GM19455 (cell line): ENCODE data around the gene DNM1.

Source experiments
- ATAC-seq: cut with Tn5 transposase; IDR thresholded peaks from one replicate; pipeline ENCODE4 v1.9.1; 2021; ENCODE audit not compliant: unreplicated experiment

The DNM1 gene

DNA sequence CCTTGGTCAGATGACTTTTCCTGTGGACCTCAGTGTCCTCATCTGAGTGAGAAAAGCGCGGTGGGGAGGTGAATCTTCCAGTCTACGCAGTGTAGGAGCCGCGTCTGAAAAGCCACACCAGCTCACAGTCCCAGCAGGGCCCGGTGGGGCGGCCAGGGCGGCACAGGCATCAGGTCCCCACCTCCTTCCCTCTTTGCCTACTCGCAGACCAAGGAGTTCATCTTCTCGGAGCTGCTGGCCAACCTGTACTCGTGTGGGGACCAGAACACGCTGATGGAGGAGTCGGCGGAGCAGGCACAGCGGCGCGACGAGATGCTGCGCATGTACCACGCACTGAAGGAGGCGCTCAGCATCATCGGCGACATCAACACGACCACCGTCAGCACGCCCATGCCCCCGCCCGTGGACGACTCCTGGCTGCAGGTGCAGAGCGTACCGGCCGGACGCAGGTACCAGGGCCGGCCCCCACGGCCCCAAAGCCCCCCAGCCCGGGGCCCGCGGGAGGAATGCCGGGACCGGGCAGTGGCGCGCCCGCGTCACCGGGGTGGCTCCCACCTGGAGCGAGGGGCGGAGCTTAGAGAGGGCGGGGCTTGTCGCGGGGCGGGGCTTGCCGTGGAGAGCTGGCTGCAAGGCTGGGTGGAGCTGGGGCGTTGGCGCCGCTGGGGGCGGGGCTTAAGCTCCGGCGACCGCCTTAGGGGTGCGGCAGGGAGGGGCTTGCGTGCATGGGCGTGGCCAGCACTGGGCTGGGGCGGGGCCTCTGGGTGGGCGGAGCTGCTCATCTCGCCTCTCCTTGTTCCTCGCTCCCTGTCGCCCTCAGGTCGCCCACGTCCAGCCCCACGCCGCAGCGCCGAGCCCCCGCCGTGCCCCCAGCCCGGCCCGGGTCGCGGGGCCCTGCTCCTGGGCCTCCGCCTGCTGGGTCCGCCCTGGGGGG is 47.0 kb downstream of the DNM1 start:
- ATAC-seq, result peak; percentile 82

GRCh38 chr9:128250839-128251731 is 47.9 kb downstream of the DNM1 start:
- ATAC-seq, result no peak

- no peak for ATAC-seq
Measured at GRCh38 chr9:128251732-128252100, 48.5 kb downstream of the DNM1 start.

DNA sequence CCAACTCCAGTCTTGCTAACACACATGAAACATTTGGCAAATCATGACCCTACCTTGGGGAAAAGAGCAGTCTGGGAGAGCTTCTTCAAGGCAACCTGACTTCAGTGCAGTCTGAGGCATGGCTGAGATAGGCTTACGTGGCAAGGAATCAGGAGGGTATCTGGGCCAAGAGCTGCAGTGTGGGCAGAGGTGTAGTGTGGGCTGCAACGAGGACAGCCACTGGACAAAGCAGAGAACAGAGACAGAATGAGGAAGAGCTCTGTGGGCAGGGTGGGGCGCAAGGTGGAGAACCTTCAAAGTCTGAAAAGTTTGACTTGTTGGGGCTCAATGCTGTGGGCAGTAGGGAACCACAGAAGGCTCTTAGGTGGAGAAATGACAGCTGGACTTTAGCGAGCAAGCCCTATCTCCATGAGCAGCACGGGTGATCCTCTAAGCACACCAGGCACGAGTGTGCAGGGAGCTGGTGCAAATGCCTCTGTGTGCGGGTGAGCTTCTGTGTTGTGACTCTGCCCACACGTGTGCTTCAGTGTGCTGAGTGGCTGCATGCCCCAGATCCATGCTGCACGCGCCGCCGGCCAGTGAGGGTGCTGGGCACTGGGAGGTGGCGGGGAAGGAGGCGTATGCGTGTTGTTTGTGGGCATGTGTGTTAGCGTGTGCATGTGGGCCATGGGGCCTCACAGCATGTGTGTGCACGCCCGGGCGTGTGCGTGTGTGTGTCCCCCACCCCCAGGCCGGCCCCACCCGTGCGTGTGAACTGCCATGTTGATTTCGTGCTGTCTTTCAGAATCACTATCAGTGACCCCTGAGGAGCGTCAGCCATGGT is 49.3 kb downstream of the DNM1 start:
- no peak for ATAC-seq

DNA sequence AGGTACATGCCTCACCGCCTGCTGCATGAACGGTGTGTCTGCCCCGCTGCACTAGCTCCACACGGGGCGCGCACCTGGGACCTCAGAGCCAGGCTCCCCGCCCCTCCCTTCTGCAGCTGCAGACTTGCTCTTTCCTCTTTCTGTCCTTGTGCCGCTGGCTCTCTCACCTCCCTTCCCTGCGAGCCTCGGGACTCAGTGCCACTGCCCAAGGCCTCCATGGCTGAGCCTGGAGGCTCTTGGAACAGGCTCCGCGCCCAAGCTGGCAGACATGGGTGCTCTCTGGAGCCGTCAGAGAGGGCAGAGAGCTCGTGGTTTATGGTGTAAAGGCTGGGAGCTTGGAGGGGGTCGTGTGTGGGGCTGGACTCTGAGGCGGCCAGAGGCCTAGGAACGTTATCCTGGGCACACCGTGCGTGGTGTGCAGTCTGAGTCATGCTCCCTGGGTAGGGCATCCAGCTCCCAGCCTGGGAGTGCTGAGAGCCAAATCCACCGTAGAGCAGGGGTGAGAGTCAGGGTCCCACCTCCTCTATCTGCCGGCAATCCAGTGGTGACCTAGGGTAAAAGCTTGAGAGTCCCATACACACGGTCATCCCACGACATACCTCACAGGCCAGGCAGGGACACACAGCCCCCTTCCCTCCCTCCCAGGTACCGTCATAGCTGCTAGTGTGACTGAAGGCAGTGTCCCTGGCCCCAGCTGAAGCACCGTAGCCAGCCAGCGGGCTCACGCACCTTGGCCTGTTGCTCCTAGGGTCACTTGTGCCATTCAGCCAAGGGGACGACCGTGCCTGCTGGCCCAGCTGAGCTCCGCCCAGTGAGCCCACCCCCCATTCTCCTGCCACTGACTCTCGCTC is 50.2 kb downstream of the DNM1 start:
- no peak for ATAC-seq

DNA sequence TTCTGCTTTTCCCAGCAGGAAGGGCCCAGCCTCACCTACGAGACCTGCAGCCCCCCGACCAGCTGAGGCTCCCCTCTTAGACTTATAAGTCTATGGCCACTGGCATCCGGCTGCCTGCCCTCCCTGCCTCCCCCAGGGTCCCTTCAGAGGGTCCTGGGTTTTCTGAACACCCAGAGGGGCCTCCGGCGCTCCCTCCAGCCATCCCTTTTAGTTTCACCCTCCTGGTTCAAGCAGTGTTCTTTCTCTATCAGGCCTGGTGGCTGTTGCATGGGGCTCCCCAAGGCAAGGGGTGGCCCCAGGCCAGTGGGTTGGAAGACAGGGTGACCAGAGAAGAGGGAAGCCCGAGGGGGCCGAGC is 50.8 kb downstream of the DNM1 start:
- no peak for ATAC-seq

DNA sequence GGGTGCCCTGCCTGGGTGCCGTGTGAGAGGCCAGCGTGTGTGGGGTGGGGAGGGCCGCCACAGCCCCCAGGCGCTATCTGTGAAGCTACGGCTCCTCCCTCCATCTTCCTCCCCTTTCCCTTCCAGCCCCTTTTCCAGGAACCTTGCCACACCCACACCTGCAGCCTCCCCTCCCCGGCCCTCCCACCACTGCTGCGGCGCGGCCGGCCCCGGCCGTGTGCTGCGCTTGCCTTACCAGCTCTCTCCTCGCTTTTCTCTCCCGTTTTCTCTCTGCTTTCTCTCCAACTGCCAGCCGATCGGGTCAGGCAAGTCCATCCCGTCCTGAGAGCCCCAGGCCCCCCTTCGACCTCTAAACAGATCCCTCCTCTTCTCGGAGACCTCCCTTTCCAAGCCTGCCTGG is 51.2 kb downstream of the DNM1 start:
- no peak for ATAC-seq

DNA sequence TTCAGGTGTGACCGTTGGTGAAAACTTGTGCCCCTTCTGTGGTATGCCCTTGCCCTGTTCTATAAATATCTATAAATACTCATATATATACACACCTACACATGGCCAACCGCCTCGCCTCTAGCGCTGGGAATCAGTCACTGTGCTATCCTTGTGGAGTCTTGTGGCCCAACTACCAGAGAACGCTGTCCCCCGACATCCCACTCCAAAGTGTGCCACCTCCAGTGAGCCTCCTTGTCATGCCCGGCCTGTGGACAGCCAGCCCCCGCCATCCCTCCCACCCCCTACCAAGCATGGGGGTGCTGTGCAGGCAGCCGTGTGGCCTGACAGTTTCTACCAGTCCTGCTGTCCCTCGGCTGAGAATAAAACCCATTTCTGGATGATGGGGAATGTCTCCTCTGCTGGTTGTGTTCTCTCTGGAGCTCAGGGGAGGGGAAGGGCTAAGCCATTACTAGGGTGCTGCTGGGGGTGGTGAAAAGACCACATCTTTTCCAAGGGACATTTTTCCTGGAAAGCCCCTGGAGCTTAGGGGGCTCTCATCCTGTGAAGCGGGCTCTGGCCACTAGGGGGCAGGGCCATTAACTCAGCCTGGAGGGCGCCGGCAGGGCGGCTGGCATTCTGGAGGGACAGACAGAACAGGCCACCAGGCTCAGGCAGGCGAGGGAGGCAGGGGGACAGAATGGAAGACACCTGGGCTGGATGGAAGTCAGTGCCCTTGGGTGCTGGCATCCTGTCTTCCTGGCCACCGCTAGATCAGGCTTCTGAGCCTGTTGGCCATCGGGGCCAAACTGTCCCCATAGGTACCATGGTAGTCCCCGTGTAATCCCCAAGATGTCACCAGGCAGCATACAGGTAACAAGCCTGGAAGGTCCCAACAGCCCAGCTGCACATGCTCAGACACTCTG is 51.9 kb downstream of the DNM1 start:
- no peak for ATAC-seq

GRCh38 chr9:128257086-128257825 is 54.1 kb downstream of the DNM1 start:
- ATAC-seq, result no peak

- no peak for ATAC-seq
Measured at GRCh38 chr9:128257907-128258306, 54.7 kb downstream of the DNM1 start.

DNA sequence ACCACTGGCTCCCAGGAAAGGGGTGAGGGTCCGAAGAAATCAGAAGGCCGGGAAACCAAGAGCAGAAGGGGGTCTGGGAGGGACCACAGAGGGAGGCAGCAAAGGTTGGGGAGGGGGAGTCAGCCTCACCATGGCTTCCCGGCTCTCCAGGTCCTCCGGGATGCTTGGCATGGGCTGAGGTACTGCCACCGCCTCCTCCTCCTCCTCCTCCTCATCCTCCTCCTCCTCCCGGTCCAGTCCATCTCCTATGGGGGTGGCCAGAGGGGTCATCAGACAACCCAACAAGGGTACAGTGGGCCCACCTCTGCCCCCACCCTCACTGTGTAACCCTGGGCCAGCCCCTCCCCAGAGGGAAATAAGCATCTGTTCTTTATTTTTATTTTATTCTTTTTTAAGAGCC is 55.1 kb downstream of the DNM1 start:
- ATAC-seq, result no peak

DNA sequence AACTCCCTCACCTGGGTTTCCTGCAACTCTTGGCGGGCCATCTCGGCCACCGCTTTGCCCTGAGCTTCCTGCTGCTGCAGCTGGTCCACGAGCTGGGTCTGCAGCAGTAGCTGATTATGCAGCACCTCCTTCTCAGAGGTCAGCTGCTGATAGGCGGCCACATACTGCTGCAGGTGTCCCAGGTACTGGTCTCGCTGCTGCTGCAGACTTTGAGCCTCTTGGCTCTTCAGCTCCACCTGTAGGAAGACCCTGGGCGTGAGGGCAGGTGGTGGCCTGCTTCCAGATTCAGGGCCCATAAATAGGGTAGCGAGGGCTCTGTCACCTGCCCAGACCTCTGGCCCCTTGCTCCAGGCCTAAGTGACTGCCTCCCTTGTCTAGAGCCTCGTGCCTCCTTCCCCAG is 56.0 kb downstream of the DNM1 start:
- ATAC-seq, result no peak

DNA sequence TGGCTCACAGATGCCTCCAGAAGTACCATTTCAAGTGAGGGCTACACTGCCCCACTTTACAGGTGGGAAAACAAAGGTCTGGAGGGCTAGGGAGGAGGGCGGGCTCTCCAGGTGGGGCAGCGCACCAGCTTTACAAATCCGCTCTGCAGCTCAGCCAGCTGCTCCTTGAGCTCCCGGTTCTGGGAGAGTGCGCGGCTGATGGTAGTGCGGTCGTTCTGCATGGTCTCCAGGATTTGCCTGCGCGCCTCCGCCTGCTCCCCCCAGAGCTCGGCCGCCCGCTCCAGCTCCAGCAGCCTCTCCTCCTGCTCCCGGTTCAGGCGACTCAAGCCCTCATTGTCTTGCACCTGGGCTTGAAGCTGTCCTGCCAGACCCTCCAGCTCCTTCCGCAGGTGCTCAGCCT is 57.2 kb downstream of the DNM1 start:
- ATAC-seq, result no peak

DNA sequence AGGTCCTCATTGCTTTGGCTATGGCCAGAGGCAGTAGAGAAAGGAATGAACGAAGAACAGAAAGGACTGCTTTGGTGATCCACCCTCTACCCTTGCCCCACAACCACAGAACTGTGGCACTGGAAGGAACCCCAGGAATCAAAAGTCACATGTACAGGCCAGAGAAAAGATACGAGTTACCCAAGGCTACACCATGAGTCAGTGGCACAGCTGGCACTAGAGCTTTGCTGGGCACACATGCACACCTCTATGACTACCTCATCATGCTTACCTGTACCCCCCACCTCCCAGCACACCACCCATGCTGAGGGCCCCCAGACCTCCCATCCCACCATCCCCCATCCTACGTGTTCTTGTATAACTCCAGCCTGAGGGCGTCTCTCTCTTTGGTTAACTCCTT is 59.5 kb downstream of the DNM1 start:
- no peak for ATAC-seq

DNA sequence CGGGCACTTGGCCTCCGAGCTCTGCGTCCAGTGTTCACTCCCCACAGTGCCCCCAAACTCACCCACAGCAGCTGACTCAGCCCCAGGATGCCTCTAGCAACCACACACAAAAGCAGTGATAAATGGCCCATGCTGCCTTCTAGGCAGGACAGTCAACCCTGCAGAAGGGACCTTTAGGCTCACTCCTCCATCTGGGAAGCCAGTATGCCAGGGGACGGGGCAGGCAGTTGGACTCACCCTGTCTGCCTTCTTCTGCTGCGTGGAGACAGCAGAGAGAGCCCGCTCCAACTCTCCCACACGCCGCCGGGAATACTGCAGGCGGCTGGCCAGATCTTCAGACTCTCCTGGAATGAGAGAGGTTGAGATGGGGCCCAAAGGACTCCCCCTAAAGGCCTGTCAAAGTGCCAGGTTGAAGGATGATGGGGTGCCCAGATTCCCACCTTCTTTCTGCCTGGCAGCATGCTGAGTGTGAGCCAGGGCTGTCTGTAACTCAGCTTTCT is 62.2 kb downstream of the DNM1 start:
- no peak for ATAC-seq

GRCh38 chr9:128266868-128267590 is 63.9 kb downstream of the DNM1 start:
- ATAC-seq, result no peak

DNA sequence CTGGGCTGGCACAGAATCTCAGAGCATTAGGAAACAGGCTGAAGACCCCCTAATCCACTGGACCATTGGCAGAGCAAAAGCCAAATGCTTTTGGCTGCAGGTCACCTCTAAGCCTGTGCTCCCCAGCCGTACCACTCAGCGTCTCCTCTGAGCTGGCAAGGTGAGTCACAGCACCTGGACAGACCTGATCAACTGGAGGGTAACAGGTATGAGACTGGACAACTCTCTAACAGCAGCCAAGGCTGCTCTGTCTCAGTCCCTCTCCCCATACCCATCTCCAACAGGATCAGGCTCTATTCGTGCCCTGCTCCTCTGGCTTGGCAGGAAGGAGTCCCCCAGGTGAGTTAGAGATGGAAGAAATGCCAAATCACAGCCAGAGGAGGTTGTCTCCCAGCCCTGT is 67.9 kb downstream of the DNM1 start:
- no peak for ATAC-seq

DNA sequence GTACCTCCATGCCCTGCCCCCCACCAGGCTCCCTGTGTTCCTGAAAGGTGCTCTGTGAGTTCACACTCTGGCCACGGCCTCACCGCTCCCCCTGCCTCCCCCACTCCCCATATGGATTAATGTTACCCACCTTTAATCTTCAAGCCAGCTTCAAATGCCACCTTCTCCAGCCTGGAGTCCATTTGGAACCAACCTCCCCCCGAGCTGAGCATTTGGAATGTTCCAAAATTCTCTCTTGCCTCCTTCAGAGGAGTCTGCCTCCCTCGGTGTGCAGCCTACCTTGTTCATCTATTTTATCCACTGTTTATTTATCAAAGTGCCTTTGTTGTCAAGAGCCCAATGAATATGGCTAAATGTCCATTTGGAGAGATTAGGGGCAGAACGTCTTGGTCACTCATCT is 68.3 kb downstream of the DNM1 start:
- ATAC-seq, result no peak
